Neutrophil (primary cell): ENCODE results near the gene PDE11A.

Source experiments
- H3K27ac ChIP-seq: fragments of 200-600 bp; sonication (generic); 2 replicates; pipeline ENCODE4 v1.5.1; 2016; ENCODE audit warnings: mild to moderate bottlenecking, moderate library complexity
- H3K27me3 ChIP-seq: fragments of 200-600 bp; sonication (generic); 2 replicates; pipeline ENCODE4 v1.6.0; 2016; ENCODE audit warnings: mild to moderate bottlenecking
- H3K36me3 ChIP-seq: fragments of 200-600 bp; sonication (generic); 2 replicates; pipeline ENCODE4 v1.5.1; 2017
- H3K4me1 ChIP-seq, 2 experiments: fragments of 200-600 bp in 1 of 2; sonication (generic) in 1 of 2; 1 replicate in 1 of 2; 2 replicates in 1 of 2; pipeline versions ENCODE4 v1.5.1 to v1.6.1; 2013 to 2016; ENCODE audit warnings: low read depth in 1 of 2, low read length in 1 of 2, mild to moderate bottlenecking in 1 of 2, moderate library complexity in 1 of 2; ENCODE audit not compliant: control insufficient read depth in 1 of 2, insufficient read depth in 1 of 2
- H3K4me3 ChIP-seq, 2 experiments: fragments of 200-600 bp in 1 of 2; sonication (generic) in 1 of 2; 1 replicate in 1 of 2; 2 replicates in 1 of 2; pipeline ENCODE4 v1.5.1; 2013 to 2016; ENCODE audit warnings: low read depth in 1 of 2, low read length in 1 of 2, mild to moderate bottlenecking in 1 of 2, moderate library complexity in 1 of 2
- H3K9me3 ChIP-seq: fragments of 200-600 bp; sonication (generic); 2 replicates; pipeline ENCODE4 v1.5.1; 2016
- TF ChIP-seq, protein P1 (sequence below): fragments of 200-600 bp; sonication (generic); IDR thresholded peaks from 2 replicates; pipeline ENCODE4 v1.5.1; 2016; ENCODE audit warnings: antibody characterized with exemption

PDE11A gene

GRCh38 chr2:177888581-177888980 is 184.0 kb downstream of the PDE11A start:
- H3K27me3 ChIP-seq, result no peaks in the 10 kb centered on the region
- TF ChIP-seq, protein P1, sequence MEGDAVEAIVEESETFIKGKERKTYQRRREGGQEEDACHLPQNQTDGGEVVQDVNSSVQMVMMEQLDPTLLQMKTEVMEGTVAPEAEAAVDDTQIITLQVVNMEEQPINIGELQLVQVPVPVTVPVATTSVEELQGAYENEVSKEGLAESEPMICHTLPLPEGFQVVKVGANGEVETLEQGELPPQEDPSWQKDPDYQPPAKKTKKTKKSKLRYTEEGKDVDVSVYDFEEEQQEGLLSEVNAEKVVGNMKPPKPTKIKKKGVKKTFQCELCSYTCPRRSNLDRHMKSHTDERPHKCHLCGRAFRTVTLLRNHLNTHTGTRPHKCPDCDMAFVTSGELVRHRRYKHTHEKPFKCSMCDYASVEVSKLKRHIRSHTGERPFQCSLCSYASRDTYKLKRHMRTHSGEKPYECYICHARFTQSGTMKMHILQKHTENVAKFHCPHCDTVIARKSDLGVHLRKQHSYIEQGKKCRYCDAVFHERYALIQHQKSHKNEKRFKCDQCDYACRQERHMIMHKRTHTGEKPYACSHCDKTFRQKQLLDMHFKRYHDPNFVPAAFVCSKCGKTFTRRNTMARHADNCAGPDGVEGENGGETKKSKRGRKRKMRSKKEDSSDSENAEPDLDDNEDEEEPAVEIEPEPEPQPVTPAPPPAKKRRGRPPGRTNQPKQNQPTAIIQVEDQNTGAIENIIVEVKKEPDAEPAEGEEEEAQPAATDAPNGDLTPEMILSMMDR, result no peak
- no peaks in the 10 kb centered on the region for H3K36me3 ChIP-seq

DNA sequence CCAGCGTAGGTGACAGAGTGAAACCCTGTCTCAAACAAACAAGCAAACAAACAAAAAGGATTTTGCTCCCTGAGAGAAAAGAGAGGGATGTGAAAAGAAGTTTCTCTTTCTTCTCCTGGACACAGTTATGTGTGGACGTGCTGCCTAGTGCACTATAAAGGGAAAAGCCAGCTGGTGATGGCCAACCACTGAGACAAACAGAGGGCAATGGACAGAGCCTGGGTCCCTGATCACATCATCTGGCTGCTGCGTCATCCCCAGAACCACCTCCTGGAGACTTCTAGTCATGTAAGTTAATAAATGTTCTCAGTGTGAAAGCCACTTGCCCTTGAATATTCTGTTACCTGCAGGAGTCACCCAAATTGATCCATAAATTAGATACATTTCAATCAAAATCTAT is 184.9 kb downstream of the PDE11A start:
- H3K9me3 ChIP-seq, result no peaks in the 10 kb centered on the region
- H3K4me1 ChIP-seq, result no peaks in the 10 kb centered on the region
- TF ChIP-seq, protein P1, result no peak
- no peak overlapping the region for H3K4me3 ChIP-seq
- H3K36me3 ChIP-seq, result no peaks in the 10 kb centered on the region
- no peaks in the 10 kb centered on the region for H3K27me3 ChIP-seq
- no peak overlapping the region for H3K27ac ChIP-seq

More at GRCh38 chr2:177888581-177888980, 184.0 kb downstream of the PDE11A start:
- Histone ChIP-seq H3K4me1 (no peaks in the 10 kb centered on the region), H3K27ac (no peak overlapping the region), H3K9me3 (no peaks in the 10 kb centered on the region), H3K4me3 (no peak overlapping the region)

DNA sequence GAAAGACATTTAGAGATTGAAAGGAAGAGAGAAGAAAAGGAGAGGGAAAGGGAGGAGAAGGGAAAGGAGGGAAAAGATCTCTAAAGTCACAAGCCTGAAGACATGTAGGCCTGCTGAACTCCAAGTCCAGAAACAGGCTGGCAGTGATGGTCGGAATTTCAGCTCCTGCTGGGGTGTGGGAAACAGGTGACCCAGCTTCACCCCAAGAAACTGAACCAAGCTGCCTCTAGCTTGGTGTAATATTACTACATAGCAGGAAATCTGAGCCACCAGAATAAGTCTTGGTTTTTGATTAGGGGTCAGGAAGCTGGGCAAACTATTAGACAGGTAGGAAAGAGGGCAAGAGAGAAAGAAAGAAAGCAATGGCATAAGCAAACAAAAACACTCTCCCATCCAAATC is 185.8 kb downstream of the PDE11A start:
- Histone ChIP-seq H3K4me3 (no peak overlapping the region), H3K27ac (no peak overlapping the region), H3K27me3 (no peaks in the 10 kb centered on the region), H3K4me1 (no peaks in the 10 kb centered on the region), H3K9me3 (no peaks in the 10 kb centered on the region), H3K36me3 (no peaks in the 10 kb centered on the region)
- TF ChIP-seq, protein P1, result no peak

DNA sequence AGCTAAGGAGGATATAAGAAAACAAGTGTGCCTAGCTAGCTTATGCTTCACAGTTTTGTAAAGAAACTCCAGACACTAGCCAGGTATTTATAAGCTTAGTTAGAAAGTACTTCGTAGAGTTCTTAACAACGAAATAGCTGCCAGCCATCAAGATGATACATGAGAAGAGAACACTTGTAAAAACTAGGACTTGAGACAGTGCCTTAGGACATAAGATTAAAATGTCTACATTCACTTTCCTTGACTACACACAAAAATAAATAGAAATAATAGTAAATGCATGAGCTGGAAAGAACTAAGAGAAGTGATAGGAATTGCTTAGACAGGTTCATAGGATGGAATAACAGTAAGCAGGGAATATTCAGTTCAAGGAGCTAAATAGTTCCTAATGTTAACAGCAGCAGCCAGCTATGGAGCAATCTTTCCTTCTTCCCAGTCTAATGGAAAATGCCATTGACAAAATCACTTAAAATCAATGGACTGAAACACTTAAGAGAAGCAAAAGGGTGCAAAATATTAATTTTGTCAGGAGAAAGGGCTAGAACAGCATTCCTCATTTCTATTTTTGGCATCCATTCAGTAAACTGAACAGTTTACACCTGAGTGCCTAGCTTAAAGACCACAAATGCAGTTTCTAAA is 186.6 kb downstream of the PDE11A start:
- Histone ChIP-seq H3K4me3 (no peak overlapping the region), H3K36me3 (no peaks in the 10 kb centered on the region), H3K27ac (no peak overlapping the region), H3K4me1 (no peaks in the 10 kb centered on the region), H3K9me3 (no peaks in the 10 kb centered on the region), H3K27me3 (no peaks in the 10 kb centered on the region)
- TF ChIP-seq, protein P1, result no peak

GRCh38 chr2:177883177-177883576 is 189.4 kb downstream of the PDE11A start:
- Histone ChIP-seq H3K36me3 (no peaks in the 10 kb centered on the region), H3K4me3 (no peak overlapping the region), H3K4me1 (no peaks in the 10 kb centered on the region), H3K27ac (no peak overlapping the region), H3K9me3 (no peaks in the 10 kb centered on the region), H3K27me3 (no peaks in the 10 kb centered on the region)
- TF ChIP-seq, protein P1, result no peak

DNA sequence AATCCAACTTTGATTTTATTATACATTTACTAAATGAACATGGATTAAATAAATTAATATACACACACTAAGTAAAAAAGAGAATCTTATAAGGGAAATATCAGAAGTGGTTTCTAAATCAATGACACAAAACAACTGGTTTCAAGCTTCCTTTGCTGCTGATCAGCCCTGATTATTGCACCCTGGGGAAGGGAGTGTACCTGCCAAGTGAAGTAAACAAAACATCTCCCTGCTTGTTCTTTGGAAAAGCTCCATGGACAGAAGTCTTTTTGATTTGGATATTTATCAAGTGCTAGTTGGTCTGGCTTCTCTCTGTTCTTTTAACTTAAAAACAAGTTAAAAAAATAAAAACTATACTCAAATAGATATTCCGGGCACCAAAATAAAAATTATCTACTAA is 190.1 kb downstream of the PDE11A start:
- no peaks in the 10 kb centered on the region for H3K9me3 ChIP-seq
- TF ChIP-seq, protein P1, result no peak
- H3K36me3 ChIP-seq, result no peaks in the 10 kb centered on the region
- no peaks in the 10 kb centered on the region for H3K27me3 ChIP-seq
- H3K4me3 ChIP-seq, result no peak overlapping the region
- no peaks in the 10 kb centered on the region for H3K4me1 ChIP-seq
- no peak overlapping the region for H3K27ac ChIP-seq
